HG03439 (cell line): ENCODE measurements around the gene NRXN2.
"Not testable (repeated sequence)": the region's sequence is repeated elsewhere in the genome, so short reads cannot be mapped to it uniquely, and the experiment has no call there.

Experiments used
- ATAC-seq: cut with Tn5 transposase; IDR thresholded peaks from one replicate; pipeline ENCODE4 v1.9.1; 2021; ENCODE audit warnings: mild to moderate bottlenecking, moderate library complexity; ENCODE audit not compliant: unreplicated experiment

NRXN2 gene

GRCh38 chr11:64677441-64678023 is 45.5 kb downstream of the NRXN2 start:
- ATAC-seq, result no peak

GRCh38 chr11:64676261-64676615 is 46.8 kb downstream of the NRXN2 start:
- ATAC-seq, result no peak

DNA sequence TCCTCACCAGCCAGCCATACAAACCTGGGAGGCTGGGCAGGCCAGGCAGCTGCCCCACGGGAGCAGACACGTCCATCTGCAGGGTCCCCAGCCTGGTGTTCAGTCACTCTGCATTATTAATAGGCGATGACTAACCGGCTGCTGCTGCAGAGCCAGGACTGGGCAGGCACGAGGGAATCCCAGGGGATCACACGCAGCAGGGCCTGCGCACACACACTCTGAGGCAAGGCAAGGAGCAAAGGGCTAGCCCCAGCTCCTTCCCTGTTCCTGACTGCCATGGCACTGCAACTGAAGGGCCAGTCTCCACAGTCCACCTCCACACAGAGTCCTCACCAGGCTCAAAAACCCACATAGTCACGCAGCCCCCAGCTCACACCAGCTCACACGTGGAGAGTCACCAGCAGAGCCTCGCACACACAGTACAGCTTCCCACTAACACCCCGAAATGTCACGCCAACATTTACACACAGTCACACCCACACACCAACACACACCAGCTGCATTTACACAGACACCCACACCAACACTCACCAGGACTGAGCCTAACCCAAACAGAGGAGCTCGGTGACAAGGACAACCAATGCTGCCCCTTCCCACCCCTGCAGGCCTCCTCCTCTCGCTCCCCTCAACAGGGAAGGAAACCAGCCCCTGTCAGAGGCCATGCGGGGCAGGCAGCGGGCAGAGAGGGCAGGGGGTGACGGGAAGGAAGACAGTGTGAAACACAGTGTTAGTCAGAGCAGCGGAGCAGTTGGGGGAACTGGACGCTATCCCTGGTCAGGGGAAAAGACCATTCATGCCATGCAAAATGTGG is 47.3 kb downstream of the NRXN2 start:
- ATAC-seq, result peak; percentile 61

DNA sequence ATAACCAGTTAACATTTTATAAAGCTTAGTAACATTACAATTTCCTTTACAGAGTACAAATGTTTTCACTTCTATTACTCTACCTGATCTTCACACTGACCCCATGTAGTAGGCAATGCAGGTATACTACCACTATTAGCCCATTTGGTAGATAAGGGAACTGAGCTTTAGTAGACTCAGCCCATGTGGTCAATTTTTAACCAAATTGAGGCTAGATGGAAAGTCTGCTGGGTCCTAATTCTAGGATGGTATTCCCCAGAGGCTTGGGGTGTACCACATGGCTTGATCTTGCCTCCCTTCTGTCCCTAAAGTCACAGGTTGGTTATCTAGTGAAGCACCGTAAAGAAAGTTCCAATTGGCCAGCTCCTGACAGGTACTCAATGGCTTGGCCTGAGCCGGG is 48.2 kb downstream of the NRXN2 start:
- no peak for ATAC-seq

- ATAC-seq, result no peak
Observed at GRCh38 chr11:64673279-64673678, 49.7 kb downstream of the NRXN2 start.

- ATAC-seq, result no peak
Observed at GRCh38 chr11:64672875-64673274, 50.1 kb downstream of the NRXN2 start.

DNA sequence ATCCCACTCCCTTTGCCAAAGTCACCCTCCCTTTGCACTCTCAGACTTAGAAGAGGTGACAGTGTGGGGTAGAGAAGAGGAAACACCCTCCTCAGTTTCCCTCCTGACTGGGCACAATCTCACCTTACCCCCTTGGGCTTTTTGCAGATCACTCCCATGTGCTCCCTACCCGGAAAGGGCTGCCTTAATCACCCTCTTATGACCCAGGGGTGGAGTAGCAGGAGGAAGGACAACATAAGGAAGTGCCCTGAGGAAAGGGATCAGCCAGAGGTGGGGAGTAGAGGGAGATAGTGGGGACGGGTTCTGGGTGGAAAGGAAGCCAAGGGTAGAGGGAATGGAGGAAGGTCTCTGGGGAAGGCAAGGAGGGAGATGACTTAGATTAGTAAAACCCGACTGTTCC is 52.0 kb downstream of the NRXN2 start:
- ATAC-seq, result no peak

DNA sequence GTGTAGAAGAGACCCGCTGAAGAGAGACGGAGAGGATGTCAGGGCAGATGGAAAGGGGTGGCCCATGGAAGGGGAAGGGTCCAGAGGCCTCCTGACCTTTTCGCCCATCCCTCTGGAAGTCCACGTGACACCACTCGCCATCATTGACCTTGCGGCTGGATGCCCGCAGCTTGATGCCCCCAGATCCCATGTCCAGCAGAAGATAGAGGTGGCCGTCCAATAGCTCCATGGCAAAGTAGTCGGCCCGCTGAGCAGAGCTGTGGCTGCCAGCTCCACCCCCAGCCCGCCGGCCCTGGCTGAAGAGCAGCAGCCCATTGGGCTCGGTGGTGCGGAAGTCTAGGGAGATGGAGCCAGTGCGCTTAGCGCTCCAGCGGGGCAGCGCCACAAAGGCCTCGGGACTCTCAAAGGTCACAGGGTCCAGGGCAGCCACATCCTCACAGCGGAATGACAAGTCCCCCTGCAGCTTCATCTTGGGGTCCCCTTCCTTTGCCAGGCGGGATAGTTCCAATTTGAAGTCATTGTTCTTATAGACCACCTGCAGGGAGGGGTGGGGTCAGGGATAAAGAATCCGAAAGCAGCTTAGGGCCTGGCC is 55.7 kb downstream of the NRXN2 start:
- ATAC-seq, result no peak

GRCh38 chr11:64665411-64665821 is 57.6 kb downstream of the NRXN2 start:
- ATAC-seq, result no peak

- ATAC-seq, result not testable (repeated sequence)
Observed at GRCh38 chr11:64664236-64664870, 58.6 kb downstream of the NRXN2 start.

- no peak for ATAC-seq
Observed at GRCh38 chr11:64663656-64664055, 59.3 kb downstream of the NRXN2 start.

DNA sequence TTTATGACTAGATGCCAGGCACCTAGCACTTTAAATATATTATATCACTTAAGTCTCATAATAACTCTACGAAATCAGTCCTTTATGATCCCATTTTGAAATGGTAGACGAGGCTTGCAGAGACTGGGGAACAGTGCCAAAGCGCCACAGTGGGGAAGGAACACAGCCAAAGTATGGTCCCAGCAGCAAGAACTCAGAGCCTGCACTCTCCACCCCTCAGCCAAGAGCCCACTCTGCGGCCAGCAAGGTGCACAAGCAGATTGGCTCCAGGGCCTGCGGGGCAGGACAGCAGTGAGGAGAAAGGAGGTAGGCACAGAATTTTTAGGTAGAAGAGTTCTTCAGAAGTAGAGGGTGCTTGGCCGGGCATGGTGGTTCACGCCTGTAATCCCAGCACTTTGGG is 61.4 kb downstream of the NRXN2 start:
- no peak for ATAC-seq

- ATAC-seq, result no peak
Observed at GRCh38 chr11:64661146-64661545, 61.9 kb downstream of the NRXN2 start.

DNA sequence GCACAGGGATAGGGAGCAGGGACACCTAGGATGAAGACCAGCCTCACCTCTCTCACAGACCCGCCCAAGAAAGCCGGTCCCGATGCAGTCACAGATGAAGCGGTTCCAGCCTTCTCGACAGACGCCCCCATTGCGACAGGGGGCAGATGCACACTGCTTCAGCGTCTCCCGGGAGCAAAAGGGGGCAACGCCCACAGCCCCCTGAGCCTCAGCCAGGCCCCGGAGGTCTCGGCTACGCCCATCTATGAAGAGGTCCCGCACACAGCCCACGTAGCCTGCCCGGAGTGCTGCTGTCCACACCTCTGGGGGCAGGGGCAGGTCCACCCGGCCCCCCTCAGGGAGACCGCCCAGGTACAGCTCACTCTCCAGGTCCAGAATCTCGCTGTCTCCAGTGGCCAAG is 62.3 kb downstream of the NRXN2 start:
- no peak for ATAC-seq

GRCh38 chr11:64660205-64660604 is 62.8 kb downstream of the NRXN2 start:
- no peak for ATAC-seq

DNA sequence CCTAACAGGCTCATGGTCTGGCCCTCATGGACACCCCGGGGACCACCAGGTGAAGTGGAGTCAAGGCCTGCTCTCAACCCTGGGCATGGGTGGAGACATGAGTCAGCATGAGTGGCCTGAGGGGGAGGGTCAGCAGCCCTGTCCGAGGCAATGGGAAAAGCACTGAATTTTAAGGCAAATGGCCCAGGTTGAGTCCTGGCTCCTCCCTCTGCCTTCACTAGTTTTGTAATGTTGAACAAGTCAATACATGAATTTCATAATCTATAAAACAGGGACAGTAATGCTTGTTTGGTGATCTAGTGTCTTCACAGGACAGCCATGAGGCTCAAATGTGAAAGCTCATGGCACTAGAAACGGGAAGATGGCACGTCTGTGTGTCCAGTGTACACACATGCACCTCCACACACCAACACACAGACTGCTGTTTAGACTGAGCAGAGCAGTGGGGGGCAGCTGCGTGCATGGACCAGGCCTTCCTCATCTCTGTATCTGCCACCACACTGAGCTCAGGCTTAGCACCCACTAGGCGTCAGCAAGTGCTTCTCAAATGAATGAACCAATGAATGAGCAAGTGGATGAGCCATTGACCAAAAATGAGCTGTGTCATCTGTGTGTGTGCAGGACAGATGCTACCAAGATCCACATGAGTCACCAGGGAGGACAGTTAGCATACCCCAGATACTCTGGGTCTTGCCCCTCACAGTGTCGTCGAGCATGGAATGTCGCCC is 63.4 kb downstream of the NRXN2 start:
- ATAC-seq, result no peak

DNA sequence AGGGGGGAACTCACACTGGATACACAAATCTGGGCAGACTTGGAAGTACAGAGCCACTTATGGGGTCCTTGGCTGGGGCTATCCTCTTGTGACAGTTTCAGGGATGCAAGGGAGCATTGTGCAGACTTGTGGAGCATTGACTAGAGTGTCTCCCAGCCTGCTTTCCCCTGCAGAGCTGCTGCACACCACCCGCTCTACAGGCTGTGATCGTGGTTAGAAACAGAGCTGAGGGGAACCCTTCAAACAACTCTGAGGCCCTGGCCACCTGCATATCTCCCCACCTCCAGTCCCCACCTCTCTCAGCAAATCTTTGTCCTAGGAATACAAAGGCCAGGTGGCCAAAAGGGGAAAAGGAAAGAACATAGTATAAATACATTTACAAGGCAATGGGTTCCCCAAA is 64.7 kb downstream of the NRXN2 start:
- ATAC-seq, result no peak

DNA sequence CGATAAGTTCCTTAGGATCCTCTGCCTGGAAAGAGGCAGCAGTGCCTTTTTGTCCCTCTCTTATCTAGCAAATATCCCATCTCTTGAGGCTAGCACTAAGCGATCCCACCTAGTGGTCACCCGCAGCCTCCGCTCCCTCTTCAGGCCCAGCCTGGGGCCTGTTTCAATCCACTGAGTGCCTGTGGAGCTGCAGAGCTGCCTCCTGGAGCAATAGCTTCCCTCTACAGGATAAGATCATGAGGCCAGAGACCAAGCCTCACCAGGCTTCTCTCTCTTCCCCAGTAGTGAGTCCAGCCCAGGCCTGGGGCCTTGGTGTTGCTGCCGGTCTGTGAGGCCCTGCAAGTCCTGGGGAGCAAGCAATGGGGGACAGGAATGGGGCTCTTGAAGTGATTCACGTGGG is 66.1 kb downstream of the NRXN2 start:
- no peak for ATAC-seq

DNA sequence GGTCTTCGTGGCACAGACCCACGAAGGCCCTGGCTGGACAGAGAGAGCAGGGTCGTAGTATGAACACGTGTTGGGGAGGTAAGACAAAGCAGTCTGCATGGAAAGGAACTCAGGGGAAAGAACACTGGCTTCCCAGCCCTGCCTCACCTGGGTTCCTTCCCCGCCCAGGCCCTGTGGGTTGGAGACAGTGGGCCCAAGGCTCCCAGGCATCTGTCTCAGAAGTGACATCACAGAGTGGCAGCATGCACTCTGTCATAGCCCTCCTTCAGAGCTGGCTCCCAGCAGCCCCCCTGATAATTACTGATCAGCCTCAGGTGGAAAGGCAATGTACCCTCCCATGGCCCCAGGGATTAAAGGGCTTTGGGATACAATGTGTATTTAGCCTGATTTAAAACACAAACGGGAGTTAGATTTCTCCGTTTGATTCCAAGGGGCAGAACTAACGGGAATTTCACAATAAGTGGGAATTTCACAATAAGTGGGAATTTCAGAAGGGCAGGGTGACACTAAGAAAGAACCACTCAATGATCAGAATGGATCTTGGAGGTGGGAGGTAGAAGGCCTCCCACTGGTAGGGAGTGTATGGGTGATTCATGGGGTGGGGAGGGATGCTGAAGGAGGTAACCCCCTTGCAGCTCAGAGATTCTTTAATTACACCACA is 66.9 kb downstream of the NRXN2 start:
- no peak for ATAC-seq

- no peak for ATAC-seq
Observed at GRCh38 chr11:64654958-64655541, 67.9 kb downstream of the NRXN2 start.
